Gastroesophageal sphincter (tissue), 3 donors: Measurements from ENCODE around the gene ZC3H12C.

Experiments
- CTCF ChIP-seq, 4 experiments: fragments of 200-600 bp in 2 of 4; fragments of 450-650 bp in 2 of 4; sonication (generic) in 1 of 4; IDR thresholded peaks; one replicate each; pipeline ENCODE4 v1.5.1; 2017 to 2019; ENCODE audit warnings: antibody characterized with exemption in 4 of 4, mild to moderate bottlenecking in 2 of 4, moderate library complexity in 2 of 4
- POLR2A ChIP-seq, 2 donors: fragments of 450-650 bp; IDR thresholded peaks; one replicate each; pipeline ENCODE4 v1.6.1; 2017; ENCODE audit warnings: antibody characterized with exemption in 2 of 2, mild to moderate bottlenecking in 2 of 2, moderate library complexity in 1 of 2
- POLR2AphosphoS5 ChIP-seq: sonication (generic); formaldehyde crosslinking; IDR thresholded peaks from one replicate; pipeline ENCODE4 v1.6.1; 2017; ENCODE audit warnings: antibody characterized with exemption

GRCh38 chr11:110112457-110112856 lies 19.3 kb downstream of the ZC3H12C start:
- TF ChIP-seq POLR2A (IDR thresholded peaks at IDR 0.05) (no peak), CTCF (IDR thresholded peaks at IDR 0.05) (no peak), POLR2AphosphoS5 (no peak)
